OCI-LY7 (cell line): ENCODE data around the gene C1QL1. TPM values are rescaled to one million over a fixed set of nuclear protein-coding genes. Genes with fewer than 3 reads are reported as not detected.

Source experiments
- BruUV-seq: library from RNA; stranded (reverse); fragments of 400-500 nt; replicated peaks from 2 replicates; lab custom pipeline; 2021; lab: Mats Ljungman, UMichigan
- CTCF ChIA-PET: fragments of 300-600 bp; sonication (Branson Sonifier 250); formaldehyde crosslinking; loops from one replicate; lab custom pipeline; 2022; ENCODE audit warnings: antibody characterized with exemption; ENCODE audit not compliant: unreplicated experiment; lab: Charles Lee
- POLR2A ChIA-PET: fragments of 300-600 bp; sonication (Branson Sonifier 250); formaldehyde crosslinking; loops from one replicate; lab custom pipeline; 2022; ENCODE audit warnings: antibody characterized with exemption; lab: Charles Lee
- DNase-seq: peaks from one replicate; pipeline ENCODE4 v3.0.0-alpha.2; 2015; ENCODE audit warnings: low spot score
- H2AFZ ChIP-seq: fragments of 200-600 bp; sonication (generic), shearing (Covaris generic); 2 replicates; pipeline ENCODE4 v1.6.1; 2014; ENCODE audit warnings: mild to moderate bottlenecking, antibody characterized with exemption, low read length, moderate library complexity
- H3K27ac ChIP-seq: fragments of 200-600 bp; sonication (generic); 2 replicates; pipeline ENCODE4 v1.5.1; 2014; ENCODE audit warnings: mixed run types, low read depth, mild to moderate bottlenecking, moderate library complexity, low read length, inconsistent platforms; ENCODE audit not compliant: poor library complexity, severe bottlenecking
- H3K36me3 ChIP-seq: fragments of 200-600 bp; sonication (generic); 2 replicates; pipeline ENCODE4 v1.6.1; 2014; ENCODE audit warnings: mild to moderate bottlenecking, antibody characterized with exemption, low read length, moderate library complexity, mixed read lengths; ENCODE audit not compliant: insufficient read depth
- H3K4me1 ChIP-seq: fragments of 200-600 bp; sonication (generic); 2 replicates; pipeline ENCODE4 v1.5.1; 2014; ENCODE audit warnings: mild to moderate bottlenecking, low read length; ENCODE audit not compliant: insufficient read depth, poor library complexity, severe bottlenecking
- H3K4me2 ChIP-seq: fragments of 200-600 bp; sonication (generic); 2 replicates; pipeline ENCODE4 v1.6.1; 2014; ENCODE audit warnings: mild to moderate bottlenecking, low read length
- H3K4me3 ChIP-seq: fragments of 200-600 bp; sonication (generic); 2 replicates; pipeline ENCODE4 v1.5.1; 2014; ENCODE audit warnings: mild to moderate bottlenecking, low read depth, low read length; ENCODE audit not compliant: poor library complexity, severe bottlenecking
- H3K79me2 ChIP-seq: fragments of 200-600 bp; sonication (generic); 2 replicates; pipeline ENCODE4 v1.6.1; 2016; ENCODE audit warnings: low read depth, mild to moderate bottlenecking, low read length, moderate library complexity, mixed read lengths; ENCODE audit not compliant: insufficient read depth
- H3K9me2 ChIP-seq: fragments of 200-600 bp; sonication (generic); 2 replicates; pipeline ENCODE4 v1.6.1; 2016; ENCODE audit warnings: mild to moderate bottlenecking, low read length, mixed read lengths; ENCODE audit not compliant: insufficient read depth
- H3K9me3 ChIP-seq: fragments of 200-600 bp; sonication (generic); 2 replicates; pipeline ENCODE4 v1.6.1; 2014; ENCODE audit warnings: mild to moderate bottlenecking, mixed run types, low read length, mixed read lengths
- H4K20me1 ChIP-seq: fragments of 200-600 bp; sonication (generic); 2 replicates; pipeline ENCODE4 v1.6.1; 2014; ENCODE audit warnings: mild to moderate bottlenecking, antibody characterized with exemption, low read length, moderate library complexity, mixed read lengths; ENCODE audit not compliant: insufficient read depth
- CTCF ChIP-seq: fragments of 200-600 bp; sonication (generic); conservative IDR thresholded peaks from 2 replicates; pipeline ENCODE4 v1.5.1; 2014; ENCODE audit warnings: mild to moderate bottlenecking, antibody characterized with exemption, low read length, moderate library complexity, mixed read lengths
- EZH2phosphoT487 ChIP-seq: fragments of 200-600 bp; sonication (generic); IDR thresholded peaks from 2 replicates; pipeline ENCODE4 v1.6.1; 2018; ENCODE audit warnings: low read depth, borderline replicate concordance, mild to moderate bottlenecking, mixed run types, antibody characterized with exemption, low read length, moderate library complexity, mixed read lengths
- intact Hi-C: fragments of 100-400 bp; cut with micrococcal nuclease; formaldehyde crosslinking; loops from one replicate; pipeline ENCODE4 v1.10.0; 2022; ENCODE audit not compliant: unreplicated experiment
- total RNA-seq, 2 experiments: library from RNA; depleted of rRNA in 1 of 2; stranded (reverse); fragments of >200 nt in 1 of 2; shearing (Covaris generic) in 1 of 2; gene quantifications; 2 replicates each; pipeline ENCODE4 v1.2.3, GENCODE V29; 2014 to 2022

Gene C1QL1
- total RNA-seq, 2 experiments from 2014 or later, result not detected

- ChIA-PET CTCF (no interaction called here), POLR2A (no interaction called here)
- H3K4me2 ChIP-seq, result no peak overlapping the region
- no TSS peak for BruUV-seq
- H4K20me1 ChIP-seq, result no peaks in the 10 kb centered on the region
- no peaks in the 10 kb centered on the region for H3K79me2 ChIP-seq
- H3K9me2 ChIP-seq, result no peaks in the 10 kb centered on the region
- H2AFZ ChIP-seq, result no peak overlapping the region
- no peak overlapping the region for H3K27ac ChIP-seq
- DNase-seq, result no peak
- intact Hi-C loops, result no loop called here
- peaks cover 23% of the 10 kb centered on the region for H3K4me1 ChIP-seq
- TF ChIP-seq CTCF (no peak), EZH2phosphoT487 (no peak)
- H3K36me3 ChIP-seq, result peaks cover 25% of the 10 kb centered on the region
- H3K9me3 ChIP-seq, result no peaks in the 10 kb centered on the region
- no peak overlapping the region for H3K4me3 ChIP-seq
Measured at GRCh38 chr17:44922746-44923470, 45.2 kb downstream of the C1QL1 start.

- intact Hi-C loops, result no loop called here
- no peaks in the 10 kb centered on the region for H3K9me2 ChIP-seq
- H3K4me2 ChIP-seq, result no peak overlapping the region
- no peaks in the 10 kb centered on the region for H4K20me1 ChIP-seq
- H3K79me2 ChIP-seq, result no peaks in the 10 kb centered on the region
- TF ChIP-seq EZH2phosphoT487 (no peak), CTCF (no peak)
- H3K4me1 ChIP-seq, result peaks cover 23% of the 10 kb centered on the region
- no peaks in the 10 kb centered on the region for H3K9me3 ChIP-seq
- no peak for DNase-seq
- H2AFZ ChIP-seq, result no peak overlapping the region
- H3K4me3 ChIP-seq, result no peak overlapping the region
- ChIA-PET POLR2A (no interaction called here), CTCF (no interaction called here)
- no peak overlapping the region for H3K27ac ChIP-seq
- peaks cover 17% of the 10 kb centered on the region for H3K36me3 ChIP-seq
- BruUV-seq, result no TSS peak
Measured at GRCh38 chr17:44922136-44922535, 46.0 kb downstream of the C1QL1 start.
